ENCODE data around the gene ADI1. TPM values are rescaled to one million over a fixed set of nuclear protein-coding genes. Genes with fewer than 3 reads are reported as not detected.

Gene ADI1
- total and polyA plus RNA-seq, 2 of the 8 experiments (the other 6 are each of a cell fraction or from before 2014, with no cell fraction given): 12.2 to 40.2 TPM

DNA sequence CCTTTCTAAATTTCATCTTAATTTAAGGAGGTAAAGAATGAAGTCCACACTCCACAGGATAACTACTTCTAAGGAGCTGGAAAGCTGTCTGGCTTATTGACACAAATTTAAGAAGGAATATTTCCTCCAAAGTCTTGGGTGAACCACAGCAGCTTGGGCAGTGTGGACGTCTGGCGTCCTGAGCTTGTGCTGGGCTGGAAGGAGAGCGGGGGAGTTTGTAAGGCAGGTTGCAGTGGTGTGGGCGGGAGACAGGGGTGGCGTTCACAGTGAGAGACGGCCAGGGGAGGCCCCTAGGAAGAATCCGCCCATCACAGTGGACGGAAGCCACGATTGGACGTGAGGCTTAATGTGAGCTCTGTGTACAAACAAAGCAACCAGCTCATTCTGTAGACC, 25.7 kb downstream of the ADI1 start:
- H3K79me2 ChIP-seq (ENCODE audit: control insufficient read depth in 1 of 2, insufficient read depth in 2 of 2, low read length in 2 of 2): no peaks in the 10 kb centered on the region
- H3K27me3 ChIP-seq (replicated peaks in 1 of 4; ENCODE audit: control insufficient read depth in 3 of 4, extremely low read depth in 1 of 4, insufficient read depth in 3 of 4, low read length in 3 of 4): no peaks in the 10 kb centered on the region
- no peak overlapping the region for H4K8ac ChIP-seq (ENCODE audit: extremely low read depth, insufficient read depth, low read length)
- no peak overlapping the region for H2AK5ac ChIP-seq (ENCODE audit: low read depth, low read length)
- H2BK12ac ChIP-seq (ENCODE audit: low read depth, low read length): no peak overlapping the region
- no peak overlapping the region for H3K14ac ChIP-seq (ENCODE audit: insufficient read length)
- H3K23ac ChIP-seq (ENCODE audit: insufficient read length): no peak overlapping the region
- no peak overlapping the region for H3K4ac ChIP-seq (replicated peaks; ENCODE audit: insufficient read length, low read depth, low read length)
- H2AFZ ChIP-seq (ENCODE audit: low read length): no peak overlapping the region
- no peak overlapping the region for H2BK5ac ChIP-seq (ENCODE audit: low read depth, low read length)
- no peak for FAIRE-seq
- no peak overlapping the region for H3K18ac ChIP-seq (ENCODE audit: extremely low read depth, low read length)
- H3K4me2 ChIP-seq (ENCODE audit: insufficient read depth in 1 of 2, low read depth in 2 of 2, low read length in 2 of 2): 0 out of 4 replicates have a peak overlapping the region, but pooled peaks of 1 of the 2 experiments have one; percentile 25
- H3K4me1 ChIP-seq (replicated peaks in 1 of 4; ENCODE audit: control insufficient read depth in 3 of 4, insufficient read depth in 4 of 4, low read length in 3 of 4): peaks cover 0 to 9% (median 7%) of the 10 kb centered on the region in 4 experiments; a peak in 5 of 7 replicates
- H3K23me2 ChIP-seq (ENCODE audit: low read depth, low read length): no peaks in the 10 kb centered on the region
- H4K91ac ChIP-seq (replicated peaks; ENCODE audit: insufficient read length, low read length): no peak overlapping the region
- peak in 1 of 2 experiments; percentile 21 for DNase-seq (ENCODE audit: low read depth in 1 of 2, low spot score in 2 of 2)
- H2BK15ac ChIP-seq (ENCODE audit: low read length): no peak overlapping the region
- no peaks in the 10 kb centered on the region for H4K20me1 ChIP-seq (replicated peaks in 1 of 2; ENCODE audit: control insufficient read depth in 1 of 2, insufficient read depth in 2 of 2, low read length in 2 of 2)
- ChIA-PET CTCF (ENCODE audit: partially characterized antibody) (interaction anchor here (0.7 to 1.9 kb wide), 14 partner anchors 10 to 135 kb away, joined by 3 to 7 read pairs (median 4); no protein-coding TSS in a partner anchor), POLR2A (ENCODE audit: partially characterized antibody) (interaction anchor here (0.8 to 2.0 kb wide), 4 partner anchors 10 to 65 kb away, joined by 3 to 9 read pairs (median 5); partner anchors contain the start of gene RNASEH1)
- WGBS, 2 experiments (ENCODE audit: extremely low coverage in 1 of 2, insufficient coverage in 1 of 2, insufficient read length in 1 of 2, insufficient replicate concordance in 2 of 2, low coverage in 1 of 2, low lambda C conversion rate in 2 of 2, missing lambda C conversion rate in 1 of 2): 63% methylated on average over 10 of the region's 10 CpGs; no CpG with 5 or more reads in 1 of the 2 experiments
- H3K9me3 ChIP-seq (ENCODE audit: insufficient read depth in 2 of 2, low read depth in 1 of 2, low read length in 1 of 2): no peaks in the 10 kb centered on the region
- TF ChIP-seq EZH2 (IDR thresholded peaks at IDR 0.05; ENCODE audit: low read depth, low read length, severe bottlenecking) (no peak), EGR1 (IDR thresholded peaks at IDR 0.05; ENCODE audit: borderline replicate concordance, low read depth, low read length) (peak; percentile 24; the same call in 1 of the 2 replicates), RXRA (IDR thresholded peaks at IDR 0.05; ENCODE audit: insufficient read depth, low read depth, low read length) (no peak)
- H3K36me3 ChIP-seq (ENCODE audit: control insufficient read depth in 2 of 4, insufficient read depth in 4 of 4, low read length in 3 of 4): peaks cover 0 to 2% (median 0%) of the 10 kb centered on the region in 4 experiments; a peak in 1 of 8 replicates
- H3K9ac ChIP-seq (replicated peaks in 1 of 4; ENCODE audit: extremely low read depth in 1 of 4, low read depth in 3 of 4, low read length in 3 of 4): no peak overlapping the region
- H3K4me3 ChIP-seq (ENCODE audit: extremely low read depth in 1 of 4, insufficient read depth in 2 of 4, low read depth in 3 of 4, low read length in 4 of 4): no peak overlapping the region
- H3K79me1 ChIP-seq (ENCODE audit: low read depth, low read length): no peaks in the 10 kb centered on the region
- no peak overlapping the region for H4K5ac ChIP-seq (ENCODE audit: insufficient read length, low read depth, low read length)
- no peak overlapping the region for H3K27ac ChIP-seq (ENCODE audit: low read depth, low read length)
- H2BK120ac ChIP-seq (replicated peaks; ENCODE audit: low read depth, low read length): no peak overlapping the region
- no peak overlapping the region for H3K56ac ChIP-seq (replicated peaks; ENCODE audit: insufficient read length, low read depth, low read length)
- H2BK20ac ChIP-seq (ENCODE audit: low read length): no peak overlapping the region

Data from H1 (cell line).